ENCODE results near the gene ZNF414.

Gene ZNF414

DNA sequence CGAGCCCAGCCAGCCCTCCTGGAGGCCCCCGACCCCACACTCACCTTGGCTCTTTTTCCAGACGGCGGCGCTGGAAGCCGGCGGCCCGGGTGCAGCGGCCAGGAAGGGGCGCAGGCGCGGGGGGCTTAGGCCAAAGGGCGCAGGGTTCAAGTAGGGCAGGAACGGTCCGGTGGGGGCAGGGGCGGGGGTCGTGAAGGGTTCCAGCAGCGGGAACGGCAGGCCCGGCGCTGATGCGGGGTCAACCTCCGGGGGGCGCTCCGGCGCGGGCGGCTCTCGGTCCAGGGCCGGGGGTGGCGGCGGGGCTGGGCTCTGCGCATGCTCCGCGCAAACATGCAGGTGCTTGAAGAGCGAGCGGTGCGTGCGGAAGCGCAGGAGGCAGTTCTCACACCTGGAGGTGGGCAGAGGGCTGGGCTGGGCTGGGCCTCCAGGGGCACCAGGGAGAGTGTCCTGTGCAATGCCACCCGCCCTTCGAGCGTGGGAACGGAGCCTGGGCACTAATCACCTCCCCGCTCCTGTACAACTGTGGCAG is 2.3 kb downstream of the ZNF414 start:
- no peak overlapping the region for H3K4me3 ChIP-seq (ENCODE audit: low read depth, low read length)
- no peak for DNase-seq (ENCODE audit: low read depth)
- TF ChIP-seq, protein P1, sequence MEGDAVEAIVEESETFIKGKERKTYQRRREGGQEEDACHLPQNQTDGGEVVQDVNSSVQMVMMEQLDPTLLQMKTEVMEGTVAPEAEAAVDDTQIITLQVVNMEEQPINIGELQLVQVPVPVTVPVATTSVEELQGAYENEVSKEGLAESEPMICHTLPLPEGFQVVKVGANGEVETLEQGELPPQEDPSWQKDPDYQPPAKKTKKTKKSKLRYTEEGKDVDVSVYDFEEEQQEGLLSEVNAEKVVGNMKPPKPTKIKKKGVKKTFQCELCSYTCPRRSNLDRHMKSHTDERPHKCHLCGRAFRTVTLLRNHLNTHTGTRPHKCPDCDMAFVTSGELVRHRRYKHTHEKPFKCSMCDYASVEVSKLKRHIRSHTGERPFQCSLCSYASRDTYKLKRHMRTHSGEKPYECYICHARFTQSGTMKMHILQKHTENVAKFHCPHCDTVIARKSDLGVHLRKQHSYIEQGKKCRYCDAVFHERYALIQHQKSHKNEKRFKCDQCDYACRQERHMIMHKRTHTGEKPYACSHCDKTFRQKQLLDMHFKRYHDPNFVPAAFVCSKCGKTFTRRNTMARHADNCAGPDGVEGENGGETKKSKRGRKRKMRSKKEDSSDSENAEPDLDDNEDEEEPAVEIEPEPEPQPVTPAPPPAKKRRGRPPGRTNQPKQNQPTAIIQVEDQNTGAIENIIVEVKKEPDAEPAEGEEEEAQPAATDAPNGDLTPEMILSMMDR (conservative IDR thresholded peaks at IDR 0.05; ENCODE audit: low read depth, low read length) = no peak

DNA sequence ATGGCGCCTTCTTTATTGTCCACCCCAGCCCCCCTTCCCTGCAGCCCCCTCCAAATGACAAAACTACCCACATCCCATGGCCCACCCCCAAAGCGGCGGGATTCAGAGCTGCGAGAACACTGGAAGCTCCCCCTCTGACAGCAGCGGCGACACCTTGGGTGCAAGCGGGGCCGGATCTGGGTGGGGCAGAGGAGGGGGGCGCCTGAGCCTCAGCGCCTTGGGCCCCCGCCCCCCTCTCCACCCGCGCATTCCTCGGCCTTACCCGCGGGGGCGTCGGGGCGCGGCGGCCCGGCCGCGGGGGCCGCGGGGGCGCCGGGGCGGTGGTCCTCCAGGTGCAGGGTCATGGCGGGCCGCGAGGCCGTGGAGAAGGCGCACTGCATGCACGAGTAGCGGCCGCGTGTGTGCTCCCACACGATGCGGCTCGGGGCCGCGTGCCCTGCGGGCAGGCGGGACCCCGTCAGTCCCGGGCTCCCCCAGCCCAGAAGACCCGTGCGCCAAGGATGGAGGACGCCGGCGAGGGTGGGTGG is 3.3 kb downstream of the ZNF414 start:
- no peak overlapping the region for H3K4me3 ChIP-seq (ENCODE audit: low read depth, low read length)
- DNase-seq (ENCODE audit: low read depth) = no peak
- TF ChIP-seq, protein P1 (conservative IDR thresholded peaks at IDR 0.05; ENCODE audit: low read depth, low read length) = no peak

DNA sequence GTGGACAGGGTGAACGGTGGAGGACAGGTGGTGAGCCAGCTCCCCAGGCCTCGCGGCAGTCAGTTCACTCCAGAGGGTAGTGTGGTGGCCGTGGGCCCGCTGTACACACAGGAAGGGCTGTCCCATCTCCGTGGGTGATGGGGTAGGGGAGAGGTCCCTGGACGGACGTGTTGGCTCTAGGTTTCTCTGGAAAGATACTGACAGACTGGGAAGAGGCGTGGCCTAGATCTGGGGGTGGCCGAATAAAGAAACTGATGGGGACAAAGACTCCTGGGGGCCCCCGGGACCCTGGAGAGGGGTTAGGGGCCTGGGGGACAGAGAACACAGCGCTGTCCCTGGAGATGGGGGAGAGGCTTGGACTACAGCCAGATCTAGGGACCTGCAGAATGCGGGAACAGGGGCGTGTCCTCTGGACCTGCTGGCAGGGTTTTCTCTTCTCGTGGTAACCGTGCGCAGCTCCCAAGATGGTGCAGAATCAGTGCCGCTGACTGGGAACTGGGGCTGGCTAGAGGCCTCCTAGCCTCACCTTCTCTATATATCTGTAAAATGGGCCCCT is 7.5 kb downstream of the ZNF414 start:
- H3K4me3 ChIP-seq (ENCODE audit: low read depth, low read length) = peak overlapping the region; percentile 61
- TF ChIP-seq, protein P1 (conservative IDR thresholded peaks at IDR 0.05; ENCODE audit: low read depth, low read length) = no peak
- no peak for DNase-seq (ENCODE audit: low read depth)

DNA sequence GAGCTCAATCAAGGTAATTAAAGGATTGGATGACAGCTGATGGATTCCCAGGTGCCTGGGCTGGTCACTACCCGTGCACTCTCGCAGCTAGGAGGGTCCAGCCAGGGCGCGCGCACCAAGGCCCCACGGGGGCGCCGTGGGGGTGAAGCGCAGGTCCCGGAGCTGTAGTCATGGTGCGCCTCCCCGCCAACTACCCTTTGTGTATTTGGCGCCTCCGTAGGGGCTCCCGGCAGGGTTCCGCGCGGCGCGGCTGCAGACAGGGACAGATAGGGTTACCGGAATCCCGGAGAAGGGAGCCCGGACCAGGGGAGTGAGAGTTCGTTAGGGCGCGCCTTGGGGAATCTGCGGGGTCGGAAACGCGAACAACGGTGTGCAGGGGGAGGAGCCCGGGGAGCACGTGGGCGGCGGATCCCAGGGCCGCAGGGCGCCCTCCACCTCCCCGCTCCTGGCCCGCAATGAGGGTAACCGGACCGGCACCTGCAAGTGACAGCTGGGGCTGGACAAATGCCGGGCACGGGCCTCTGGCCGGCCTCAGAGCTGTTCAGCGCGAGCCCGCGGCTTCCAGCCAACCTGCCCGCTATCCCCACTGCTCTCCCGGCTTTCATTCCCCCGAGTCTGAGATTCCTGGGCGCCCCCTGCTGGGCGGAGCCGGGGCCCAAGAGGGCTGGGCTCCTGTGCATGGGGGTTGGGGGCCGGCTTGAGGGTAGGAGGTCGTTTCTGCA is 8.1 kb downstream of the ZNF414 start:
- H3K4me3 ChIP-seq (ENCODE audit: low read depth, low read length) = peak overlapping the region; percentile 61
- DNase-seq (ENCODE audit: low read depth) = peak; percentile 68
- TF ChIP-seq, protein P1 (conservative IDR thresholded peaks at IDR 0.05; ENCODE audit: low read depth, low read length) = peak; percentile 83

DNA sequence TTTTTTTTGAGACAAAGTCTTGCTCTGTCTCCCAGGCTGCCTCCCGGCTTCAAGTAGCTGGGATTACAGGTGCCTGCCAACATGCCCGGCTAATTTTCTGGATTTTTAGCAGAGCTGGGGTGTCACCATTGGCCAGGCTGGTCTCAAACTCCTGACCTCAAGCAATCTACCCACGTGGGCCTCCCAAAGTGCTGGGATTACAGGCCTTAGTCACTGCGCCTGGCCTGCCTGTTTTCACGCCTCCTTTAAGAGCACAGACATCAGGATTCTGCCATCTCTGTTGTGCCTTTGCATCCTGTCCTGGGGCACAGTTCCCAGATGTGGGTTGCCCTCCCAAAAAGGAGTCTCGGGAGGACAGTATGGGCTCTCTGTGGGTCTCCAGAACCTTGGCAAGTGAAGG is 9.0 kb downstream of the ZNF414 start:
- no peak overlapping the region for H3K4me3 ChIP-seq (ENCODE audit: low read depth, low read length)
- TF ChIP-seq, protein P1 (conservative IDR thresholded peaks at IDR 0.05; ENCODE audit: low read depth, low read length) = no peak
- no peak for DNase-seq (ENCODE audit: low read depth)

DNA sequence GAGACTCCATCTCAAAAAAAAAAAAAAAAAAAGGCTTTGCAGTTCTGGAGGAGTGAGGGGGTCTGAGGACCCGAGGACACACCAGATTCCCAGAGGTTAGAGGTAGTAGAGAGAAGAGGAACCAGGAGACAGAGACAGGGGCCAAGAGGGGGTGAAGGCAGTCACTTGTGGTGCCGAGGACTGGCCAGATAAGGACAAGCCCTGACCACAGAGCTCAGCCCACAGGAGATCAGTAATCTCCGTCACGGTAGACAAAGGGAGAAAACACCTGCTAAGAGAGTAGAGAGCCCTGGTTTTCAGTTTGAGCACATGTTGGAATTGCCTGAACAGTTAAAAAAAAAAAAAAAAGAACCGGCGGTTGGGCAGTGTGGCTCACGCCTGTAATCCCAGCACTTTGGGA is 9.8 kb downstream of the ZNF414 start:
- no peak for DNase-seq (ENCODE audit: low read depth)
- TF ChIP-seq, protein P1 (conservative IDR thresholded peaks at IDR 0.05; ENCODE audit: low read depth, low read length) = no peak
- no peak overlapping the region for H3K4me3 ChIP-seq (ENCODE audit: low read depth, low read length)
